Measurements from ENCODE around the gene LDAH. TPM values are rescaled to one million over a fixed set of nuclear protein-coding genes. Genes with fewer than 3 reads are reported as not detected.

LDAH gene
- total and polyA plus RNA-seq, 10 of the 15 experiments (the other 5 are each of a cell fraction or from before 2014, with no cell fraction given): 17.9 to 44.7 (median 30.0) TPM

GRCh38 chr2:20641123-20641985 lies 181.5 kb downstream of the LDAH start:
- Histone ChIP-seq H3K79me2 (ENCODE audit: control insufficient read depth, insufficient read depth, low read length) (no peaks in the 10 kb centered on the region), H3K4me2 (ENCODE audit: control insufficient read depth, insufficient read depth) (no peak overlapping the region), H3K36me3 (ENCODE audit: control insufficient read depth in 2 of 2, insufficient read depth in 2 of 2, low read length in 1 of 2) (peaks cover 0 to 3% of the 10 kb centered on the region in 2 experiments; a peak in 2 of 4 replicates), H3K4me1 (ENCODE audit: control insufficient read depth, insufficient read depth, low read length) (no peaks in the 10 kb centered on the region), H3K9me3 (replicated peaks; ENCODE audit: control insufficient read depth, insufficient read depth, low read length) (no peaks in the 10 kb centered on the region), H3K4me3 (no peak overlapping the region), H2AFZ (ENCODE audit: control insufficient read depth, low read depth, low read length) (no peak overlapping the region), H3K27ac (ENCODE audit: control insufficient read depth, insufficient read depth) (no peak overlapping the region), H4K20me1 (ENCODE audit: control insufficient read depth, insufficient read depth) (no peaks in the 10 kb centered on the region; the same call in 1 of the 2 replicates), H3K27me3 (replicated peaks in 1 of 2; ENCODE audit: control insufficient read depth in 2 of 2, insufficient read depth in 2 of 2, low read length in 1 of 2) (no peaks in the 10 kb centered on the region), H3K9ac (ENCODE audit: control insufficient read depth, insufficient read depth, low read length) (no peak overlapping the region)
- intact Hi-C loops (cut with micrococcal nuclease; ENCODE audit: unreplicated experiment): no loop called here
- DNase-seq (ENCODE audit: low read depth, low spot score) (no peak), ATAC-seq (no peak), FAIRE-seq (no peak)
- ChIA-PET CTCF (interaction anchor here (0.8 to 6.3 kb wide), 19 partner anchors 10 to 315 kb away, joined by 3 to 72 read pairs (median 8); partner anchors contain the start of gene HS1BP3), SMC1A (ENCODE audit: uncharacterized antibody, unreplicated experiment) (interaction anchor here (1.0 to 5.6 kb wide), 7 partner anchors 10 to 229 kb away, joined by 3 to 34 read pairs (median 17); partner anchors contain the start of genes HS1BP3 and RHOB), RAD21 (ENCODE audit: unreplicated experiment) (interaction anchor here (0.8 to 4.1 kb wide), 9 partner anchors 10 to 229 kb away, joined by 3 to 38 read pairs (median 12); partner anchors contain the start of genes HS1BP3 and RHOB), POLR2A (no interaction called here)
- in situ Hi-C loops (cut with MboI): loop anchor here (5.0 kb wide), 1 partner anchor 199 kb away; no protein-coding TSS in a partner anchor
- no peak for TF ChIP-seq PKNOX1 (IDR thresholded peaks at IDR 0.05)
- no peak for TF ChIP-seq NRF1 (conservative IDR thresholded peaks at IDR 0.05; ENCODE audit: low read depth, low read length)
- no peak for TF ChIP-seq ZNF274 (IDR thresholded peaks at IDR 0.05; ENCODE audit: insufficient read depth, insufficient read length)
- no TSS peak for BruUV-seq (replicated peaks)
- WGBS (ENCODE audit: insufficient coverage, insufficient replicate concordance, low lambda C conversion rate, missing lambda C conversion rate): 66% methylated on average over 23 of the region's 23 CpGs

Measured in GM12878 (cell line).